B cell (primary cell): ENCODE results near the gene STX1B.

Experiments
- CTCF ChIP-seq: fragments of 200-600 bp; IDR thresholded peaks from one replicate; pipeline ENCODE4 v1.8.0; 2022; ENCODE audit warnings: antibody characterized with exemption, mild to moderate bottlenecking
- EZH2 ChIP-seq: IDR thresholded peaks from 2 replicates; pipeline ENCODE4 v1.6.1; 2012; ENCODE audit warnings: borderline replicate concordance, low read depth, mild to moderate bottlenecking, moderate library complexity, low read length; ENCODE audit not compliant: insufficient read depth, poor library complexity, severe bottlenecking

DNA sequence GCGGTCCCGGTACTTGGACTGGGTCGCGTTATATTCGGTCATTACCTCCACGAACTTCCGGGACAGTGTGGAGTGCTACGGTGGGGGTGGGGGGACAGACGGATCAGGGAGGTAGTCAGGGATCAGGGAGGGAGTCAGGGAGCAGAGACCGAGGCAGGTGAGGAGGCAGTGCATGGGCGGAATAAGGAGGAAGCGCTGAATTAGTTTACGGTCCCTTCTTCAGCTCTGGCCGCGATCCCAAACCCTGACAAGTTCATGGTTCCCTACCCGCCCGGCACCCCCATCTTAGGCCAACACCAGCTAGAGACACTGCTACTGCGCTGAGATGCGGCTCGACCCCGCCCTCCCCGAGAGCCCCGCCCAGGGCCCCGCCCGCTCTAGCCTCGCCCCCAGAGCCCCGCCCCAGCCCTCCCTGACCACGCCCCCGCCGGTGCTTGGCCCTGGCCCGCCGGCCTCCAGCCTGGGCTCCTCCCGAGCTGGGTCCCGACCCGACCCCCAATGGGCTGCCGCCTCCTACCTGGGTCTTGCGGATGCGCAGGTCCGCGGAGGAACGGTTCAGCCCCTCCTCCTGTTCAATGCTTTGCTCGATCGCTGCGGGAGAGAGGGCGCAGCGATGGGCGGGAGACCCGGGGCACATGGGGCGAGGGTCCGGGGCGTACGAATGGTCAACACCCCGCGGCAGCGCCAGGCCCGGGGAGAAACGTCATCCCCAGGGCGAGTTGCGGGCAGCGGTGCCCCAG lies 13.3 kb downstream of the STX1B start:
- TF ChIP-seq CTCF: no peak
- TF ChIP-seq EZH2: no peak
